HEK293 (cell line): ENCODE results near the gene NAE1.

Experiments used
- CTCF ChIP-seq: fragments of 450-650 bp; formaldehyde crosslinking; IDR thresholded peaks from 2 replicates; pipeline ENCODE4 v1.5.1; 2016; ENCODE audit warnings: missing biosample characterization, missing genetic modification characterization
- ZNF23 ChIP-seq: fragments of 450-650 bp; formaldehyde crosslinking; IDR thresholded peaks from 2 replicates; pipeline ENCODE4 v1.5.1; 2016; ENCODE audit warnings: missing biosample characterization, missing genetic modification characterization, borderline replicate concordance
- ZSCAN18 ChIP-seq: fragments of 450-650 bp; formaldehyde crosslinking; IDR thresholded peaks from 2 replicates; pipeline ENCODE4 v1.5.1; 2016; ENCODE audit warnings: missing biosample characterization, missing genetic modification characterization

- TF ChIP-seq CTCF (tag by site-specific recombination) (no peak), ZNF23 (tag by site-specific recombination) (no peak), ZSCAN18 (no peak)
These were observed 12.4 kb upstream of the NAE1 start for GRCh38 chr16:66843191-66843590.
